HL-60 (cell line): ENCODE results near the gene MEP1B.
"Not testable (repeated sequence)": the region's sequence is repeated elsewhere in the genome, so short reads cannot be mapped to it uniquely, and the experiment has no call there.

Source experiments
- CTCF ChIP-seq: IDR thresholded peaks from one replicate; pipeline ENCODE4 v1.5.1; 2011; ENCODE audit warnings: low read length, control low read depth, inconsistent platforms; ENCODE audit not compliant: insufficient read depth
- GABPA ChIP-seq: IDR thresholded peaks from 2 replicates; pipeline ENCODE4 v1.6.1; 2012; ENCODE audit warnings: low read depth
- POLR2AphosphoS5 ChIP-seq: IDR thresholded peaks from 2 replicates; pipeline ENCODE4 v1.6.1; 2012; ENCODE audit warnings: low read depth
- REST ChIP-seq: IDR thresholded peaks from 2 replicates; pipeline ENCODE4 v1.6.1; 2012; ENCODE audit warnings: low read depth; ENCODE audit not compliant: insufficient replicate concordance

- not testable (repeated sequence) for TF ChIP-seq GABPA, CTCF, REST, POLR2AphosphoS5
Observed at GRCh38 chr18:32176745-32177144, 13.1 kb upstream of the MEP1B start.
